SW 1271 (cell line): ENCODE measurements around the gene KCNJ16.

Experiments used
- DNase-seq, 2 experiments: peaks; one replicate each; lab custom pipeline; 2025; lab: John Stamatoyannopoulos, UW

Gene KCNJ16

DNA sequence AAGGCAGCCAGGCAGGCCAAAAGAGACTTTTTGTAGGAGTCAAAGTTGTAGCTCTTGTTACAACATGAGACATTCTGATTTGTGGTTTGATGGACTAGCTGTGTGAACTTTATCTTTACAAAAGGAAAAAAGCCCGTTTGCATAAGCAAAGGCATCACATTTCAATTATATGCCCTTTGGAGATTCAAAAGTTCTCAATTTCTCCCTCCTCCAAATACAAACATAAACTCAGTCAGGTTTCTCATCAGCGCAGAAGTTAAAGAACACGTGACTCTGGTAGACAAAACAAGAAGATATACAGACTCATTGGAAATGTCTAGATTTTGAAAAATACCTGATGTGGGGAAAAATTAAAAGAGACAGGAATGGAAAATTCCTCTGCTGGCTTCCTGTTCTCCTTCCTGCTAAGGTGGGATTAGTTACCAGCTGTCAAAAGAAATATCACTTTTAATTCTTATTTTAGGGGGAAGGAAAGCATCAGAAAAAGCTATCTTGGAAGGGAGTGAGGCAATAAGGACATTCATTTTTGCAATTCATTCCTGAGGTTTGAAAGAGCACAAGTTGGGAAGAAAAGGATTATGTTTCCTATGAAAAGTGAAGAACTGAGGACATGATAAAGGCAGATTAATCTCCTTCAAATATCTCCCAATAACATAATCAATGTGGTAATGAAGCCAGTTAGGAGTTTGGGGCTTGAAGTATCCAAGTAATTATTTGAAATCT is 4.6 kb upstream of the KCNJ16 start:
- DNase-seq = no peak

DNA sequence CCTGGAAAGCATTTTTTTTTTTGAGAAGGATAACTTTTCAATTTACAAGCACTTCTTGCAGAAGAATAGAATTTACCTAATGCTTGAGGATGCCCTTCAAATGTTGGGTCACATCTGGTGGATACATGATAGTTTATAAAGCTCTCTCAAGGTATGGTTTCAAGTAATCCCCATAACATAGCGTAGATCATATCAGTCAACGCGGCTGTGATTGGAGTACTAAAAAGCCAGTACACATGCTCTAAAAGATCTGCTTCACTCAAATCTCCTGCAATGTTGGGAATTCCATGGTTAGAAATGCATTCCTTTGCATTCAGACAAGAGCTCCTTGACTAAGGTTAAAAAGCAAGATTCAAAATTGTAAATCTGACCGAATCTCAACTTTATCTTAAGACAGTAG is 3.9 kb upstream of the KCNJ16 start:
- DNase-seq = no peak

DNA sequence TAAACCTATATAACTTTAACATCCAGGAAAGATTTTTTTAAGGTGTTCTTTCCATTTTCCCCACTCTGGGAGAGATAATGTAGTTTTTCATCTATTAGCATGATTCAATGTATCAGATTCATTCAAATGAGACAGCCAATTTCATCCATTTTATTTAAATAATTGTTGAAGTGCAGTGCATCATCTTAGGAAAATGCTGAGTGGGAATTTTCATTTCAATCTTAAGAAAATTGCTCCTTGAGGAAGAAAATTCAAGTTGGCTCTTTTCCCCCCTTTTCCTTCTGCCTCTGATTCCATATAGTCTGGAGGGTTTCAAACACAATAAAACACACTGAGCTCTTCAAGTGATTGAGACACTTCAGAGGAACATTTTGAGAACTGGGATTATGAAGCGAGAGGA is 3.4 kb upstream of the KCNJ16 start:
- DNase-seq = no peak

DNA sequence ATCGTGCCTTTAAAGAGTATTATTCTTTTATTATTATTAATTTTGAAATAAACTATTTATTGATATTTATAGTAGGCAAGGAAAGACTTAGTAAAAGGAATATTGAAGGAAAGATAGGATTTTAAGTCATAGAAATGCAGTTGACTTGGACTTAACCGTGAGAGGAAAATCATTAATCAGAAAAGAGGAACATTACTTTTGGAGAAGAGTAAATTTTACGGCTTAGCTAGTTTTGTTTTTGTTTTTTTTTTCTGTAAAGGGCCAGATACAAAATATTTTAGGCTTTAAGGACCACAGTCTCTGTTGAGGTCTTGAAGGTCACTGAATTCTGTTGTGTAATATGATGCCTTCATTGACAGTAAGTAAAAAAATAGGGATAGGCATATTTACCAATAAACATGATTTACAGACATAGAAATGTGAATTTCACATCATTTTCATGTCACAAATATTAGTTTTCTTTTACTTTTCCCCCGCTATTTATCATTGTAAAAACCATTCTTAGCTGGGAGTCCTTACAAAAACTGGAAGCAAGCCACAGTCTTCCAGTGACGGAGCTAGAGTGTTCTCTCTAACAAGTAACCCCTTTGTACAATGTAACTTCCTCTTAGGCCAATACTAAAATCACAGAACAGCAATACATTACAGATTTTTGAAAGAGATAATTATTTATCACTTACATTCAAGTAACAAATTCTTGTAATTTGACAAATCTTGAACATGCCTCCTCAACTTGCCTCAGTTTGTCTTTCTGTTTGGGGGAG is 2.3 kb upstream of the KCNJ16 start:
- DNase-seq = no peak

DNA sequence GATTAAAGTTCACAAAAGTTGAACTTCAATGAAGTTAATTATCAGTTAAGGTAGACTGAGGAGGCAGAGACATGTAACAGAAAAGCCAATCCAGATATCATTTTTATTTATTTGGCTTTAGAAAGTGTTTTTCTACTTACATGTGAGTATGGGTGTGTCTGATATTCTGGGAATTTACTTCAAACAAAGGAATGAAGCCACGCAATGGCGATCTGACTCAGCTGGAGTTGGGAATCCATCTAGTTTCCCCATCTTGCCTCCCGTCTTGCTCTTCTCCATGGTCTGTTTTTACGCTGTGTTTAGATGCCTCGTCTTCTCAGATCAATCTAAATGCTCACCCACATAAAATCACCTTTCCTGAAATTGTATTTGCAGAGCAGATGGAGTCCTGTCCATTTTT is 1.7 kb upstream of the KCNJ16 start:
- DNase-seq = no peak

DNA sequence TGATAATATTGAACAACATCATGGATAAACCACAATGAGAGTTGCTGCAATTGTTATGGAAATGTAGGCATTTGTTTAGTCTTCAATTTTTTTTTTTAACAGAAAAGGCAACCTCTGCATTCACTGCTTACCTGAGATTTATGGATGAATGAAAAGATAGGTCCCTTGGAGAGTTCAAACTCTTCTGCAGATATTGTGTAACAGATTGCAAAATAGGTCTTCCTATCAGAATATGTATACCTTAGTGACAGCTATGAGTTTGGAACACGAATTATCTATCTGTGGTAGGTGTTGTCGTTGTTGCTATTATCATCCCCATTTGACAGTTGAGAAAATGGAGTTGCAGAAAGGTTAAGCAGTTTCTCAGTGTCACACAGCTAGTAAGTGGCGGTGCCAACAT is 1.2 kb upstream of the KCNJ16 start:
- no peak for DNase-seq

DNA sequence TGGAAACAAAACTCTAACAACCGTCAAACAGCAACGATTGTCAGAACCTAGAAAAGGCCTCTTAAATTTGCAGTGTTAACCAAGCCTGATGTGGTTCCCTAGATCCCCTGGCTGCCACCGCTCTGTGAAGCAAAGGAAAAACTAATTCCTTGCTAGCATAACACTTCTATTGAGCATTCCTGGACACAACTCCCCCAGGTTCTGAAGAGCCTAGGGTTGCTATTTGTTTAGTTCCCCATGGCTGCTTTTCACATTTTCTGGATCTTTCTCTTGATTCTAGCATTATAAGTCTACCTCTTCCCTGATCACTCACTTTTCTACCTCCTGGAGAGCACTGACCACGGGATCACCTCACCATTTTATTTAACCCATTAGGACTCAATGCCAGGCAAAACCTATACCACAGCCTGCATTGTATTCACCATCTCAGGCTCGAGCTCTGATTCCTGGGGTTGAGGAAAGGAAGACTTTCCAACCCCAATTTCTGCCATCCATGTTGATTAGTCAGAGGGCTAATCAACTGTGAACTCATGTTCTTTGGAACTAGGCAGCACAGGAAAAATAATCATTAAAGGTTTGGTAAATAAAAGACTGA is 692 bp upstream of the KCNJ16 start:
- no peak for DNase-seq

DNA sequence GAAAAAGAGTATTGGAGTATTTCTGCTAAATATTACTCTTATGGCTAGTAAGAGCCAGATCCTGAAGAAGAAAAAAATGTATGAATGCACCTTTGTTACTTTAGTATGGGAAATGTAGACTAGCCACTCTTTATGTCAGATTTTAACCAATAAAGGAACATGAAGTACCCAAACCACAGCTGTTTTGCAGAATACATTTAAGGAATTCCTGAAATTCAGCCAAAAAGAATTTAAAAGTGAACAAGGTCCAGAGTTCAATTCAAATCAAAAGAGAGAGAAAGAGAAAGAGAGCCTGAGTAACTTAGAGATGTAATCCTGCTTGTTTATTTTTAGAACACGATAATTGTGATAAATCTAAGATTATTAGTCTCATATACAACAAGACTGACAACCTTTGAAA is 1.2 kb downstream of the KCNJ16 start:
- no peak for DNase-seq

DNA sequence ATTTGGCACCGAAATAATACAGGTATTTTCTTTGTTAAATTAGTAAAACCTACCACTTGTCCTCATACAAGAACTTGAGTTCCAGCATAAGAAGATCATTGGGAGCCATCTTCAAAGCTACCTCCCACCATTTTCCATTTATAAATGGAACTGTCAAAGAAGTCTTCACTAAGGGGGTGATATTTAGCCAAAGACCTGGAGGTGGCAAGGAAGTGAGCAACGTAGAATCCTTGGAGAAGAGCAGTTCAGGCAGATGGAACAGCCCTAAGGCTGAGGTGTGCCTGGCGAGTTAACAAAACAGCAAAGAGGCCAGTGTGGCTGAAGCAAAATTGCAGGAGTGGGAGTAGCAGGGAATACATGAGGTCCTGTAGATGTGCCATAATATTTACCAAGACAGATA is 1.8 kb downstream of the KCNJ16 start:
- no peak for DNase-seq

DNA sequence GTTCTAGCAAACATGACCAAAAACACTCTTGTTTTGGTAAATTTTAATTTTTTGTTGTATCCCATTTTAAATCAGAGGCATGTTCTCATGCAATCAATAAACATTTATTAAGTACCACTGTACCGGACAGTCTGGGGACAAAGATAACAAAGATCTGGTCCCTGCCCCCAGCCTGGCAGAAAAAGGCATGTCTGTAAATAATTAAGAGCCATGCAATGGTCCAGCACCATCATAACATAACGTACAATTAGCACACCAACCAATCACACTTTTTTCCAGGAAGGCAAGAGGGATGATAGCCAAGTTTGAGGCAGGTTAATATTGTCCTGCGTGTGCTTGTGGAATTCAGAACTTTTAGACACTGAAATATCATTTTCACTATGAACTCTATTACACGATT is 3.5 kb downstream of the KCNJ16 start:
- DNase-seq = no peak

DNA sequence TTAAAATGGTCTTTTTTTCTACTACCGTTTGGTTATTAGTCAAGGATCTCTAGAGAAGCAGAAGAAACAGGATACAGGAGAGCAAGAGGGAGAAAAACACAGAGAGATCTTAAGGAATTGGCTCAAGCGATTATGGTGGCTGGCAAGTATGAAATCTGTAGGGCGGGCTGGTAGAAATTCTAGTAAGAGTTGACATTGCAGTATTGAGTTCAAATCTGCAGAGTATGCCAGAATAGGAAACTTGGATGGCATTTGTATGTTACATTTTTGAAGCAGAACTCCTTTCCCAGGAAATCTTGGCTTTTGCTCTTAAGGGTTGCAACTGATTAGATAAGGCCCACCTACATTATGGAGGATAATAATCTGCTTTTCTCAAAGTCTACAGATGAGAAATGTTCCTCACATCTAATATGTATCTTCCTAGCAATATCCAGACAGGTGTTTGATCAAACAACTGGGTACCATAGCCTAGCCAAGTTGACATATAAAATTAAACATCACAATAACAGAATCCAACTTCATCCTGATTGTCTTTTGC is 4.0 kb downstream of the KCNJ16 start:
- DNase-seq = no peak

DNA sequence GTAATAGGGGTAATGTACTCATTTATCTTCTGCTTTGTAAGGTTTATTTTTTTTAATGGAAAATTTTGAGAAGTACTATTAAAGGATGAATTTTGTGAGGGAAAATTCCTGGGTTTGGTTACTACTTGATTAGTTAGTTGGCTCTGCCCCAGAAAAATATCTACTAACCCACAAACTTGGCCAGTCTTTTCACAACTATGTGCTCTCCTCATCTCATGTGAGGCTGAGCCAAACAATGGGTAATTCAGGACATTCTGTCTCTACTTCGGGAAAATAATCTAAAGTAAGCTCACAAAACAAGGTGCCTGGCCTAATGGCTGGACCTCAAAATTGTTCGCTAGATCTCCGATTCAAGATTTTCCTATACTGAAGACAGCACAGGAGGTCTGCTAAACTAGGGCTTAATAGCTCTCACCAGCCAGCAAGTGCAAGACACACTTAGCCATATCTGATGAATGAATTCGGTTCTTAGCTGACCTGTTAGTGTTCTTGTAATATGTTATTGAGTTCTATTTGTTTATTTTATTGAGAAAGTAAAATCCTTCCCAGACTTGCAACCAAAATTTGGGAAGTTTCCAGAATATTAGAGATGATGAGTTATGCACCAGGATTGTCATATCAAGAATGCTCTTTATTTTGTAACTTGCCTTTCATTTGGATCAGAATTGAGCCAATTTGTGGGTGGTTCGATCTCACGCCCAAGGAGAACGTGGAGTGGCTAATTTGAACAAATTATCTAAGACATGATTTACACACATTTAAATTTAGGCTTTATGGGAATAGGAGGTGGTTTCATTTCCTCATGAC is 5.7 kb downstream of the KCNJ16 start:
- DNase-seq = no peak

DNA sequence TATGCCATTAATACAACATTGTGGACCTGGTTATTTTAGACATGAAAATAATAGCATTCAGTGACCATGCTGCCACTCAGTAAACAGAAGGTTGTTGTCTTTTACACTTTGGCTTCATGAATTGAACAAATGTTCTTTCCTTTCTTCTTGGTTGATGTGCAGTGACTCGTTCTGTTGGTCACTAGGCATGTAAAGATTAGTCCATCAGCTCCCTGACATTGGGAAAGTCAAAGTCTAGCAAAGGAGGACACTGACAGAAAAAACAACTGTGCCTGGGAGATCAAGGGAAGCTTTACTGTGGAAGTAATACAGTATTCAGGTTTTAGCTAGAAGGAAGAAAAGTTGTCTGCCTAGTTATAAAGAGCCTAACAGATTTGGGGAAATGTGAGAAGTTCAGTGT is 6.9 kb downstream of the KCNJ16 start:
- no peak for DNase-seq

DNA sequence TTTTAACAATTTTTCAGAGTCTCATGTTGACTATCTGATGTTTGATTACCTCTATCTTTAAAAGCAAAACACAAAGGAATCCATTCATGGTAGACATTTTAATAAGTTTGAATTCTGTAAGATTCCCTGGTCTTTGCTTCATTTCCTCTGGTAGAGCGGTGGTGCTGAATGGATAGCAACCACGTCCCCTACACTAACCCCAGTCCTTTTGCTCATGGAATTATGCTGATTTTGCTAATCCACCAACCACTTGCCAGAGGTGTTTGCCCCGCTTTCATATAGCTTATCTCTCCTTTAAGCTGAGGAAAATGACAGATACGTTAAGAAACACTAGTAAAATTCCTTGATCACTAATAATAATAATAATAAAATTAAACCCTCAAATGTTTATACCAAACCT is 9.5 kb downstream of the KCNJ16 start:
- no peak for DNase-seq

DNA sequence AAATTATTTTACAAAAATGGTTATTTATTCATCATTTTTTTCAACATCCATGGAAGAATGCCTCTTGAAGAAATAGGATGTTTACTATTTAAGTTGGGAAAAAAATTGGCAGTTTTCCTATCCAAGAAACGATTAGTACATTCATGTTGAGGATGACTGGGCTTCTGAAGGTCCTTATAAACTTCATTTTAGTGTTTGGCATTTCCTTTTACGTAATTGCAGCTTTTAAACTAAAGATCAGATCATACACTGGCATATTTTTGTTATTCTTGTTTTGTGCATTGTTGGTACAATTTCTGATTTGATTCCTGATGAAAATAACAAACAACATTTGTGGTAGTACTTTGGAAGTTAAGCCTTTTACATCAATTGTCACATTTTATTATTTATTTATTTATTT is 11.5 kb downstream of the KCNJ16 start:
- no peak for DNase-seq

DNA sequence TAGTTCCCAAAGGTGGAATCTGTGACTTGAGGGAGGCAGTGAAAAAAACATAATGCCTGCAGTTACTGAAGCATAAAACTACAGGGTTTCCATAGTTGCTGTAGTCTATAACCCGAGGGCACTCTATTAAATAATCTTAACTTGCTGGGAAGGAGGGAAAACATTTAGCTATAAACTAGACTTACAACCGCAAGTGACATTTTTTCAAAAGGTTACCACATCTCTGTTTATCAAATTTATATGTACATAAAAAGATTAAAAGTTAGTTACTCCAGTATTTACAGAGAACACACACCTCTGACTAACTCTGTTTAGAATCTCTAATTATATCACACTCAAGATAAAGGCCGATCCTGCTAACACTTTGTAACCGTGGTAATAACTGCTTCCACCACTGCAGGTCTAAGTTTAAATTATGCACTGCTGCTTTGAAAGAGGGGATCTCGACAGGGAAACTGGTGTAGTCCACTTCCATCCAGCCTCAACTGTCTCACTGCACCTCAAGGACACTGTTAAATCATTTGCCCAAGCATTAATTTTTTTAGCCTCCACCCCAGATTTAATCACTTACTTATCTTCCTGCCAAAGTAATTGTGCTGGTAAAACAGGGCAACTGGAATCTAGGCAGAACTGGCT is 14.6 kb downstream of the KCNJ16 start:
- DNase-seq = no peak

DNA sequence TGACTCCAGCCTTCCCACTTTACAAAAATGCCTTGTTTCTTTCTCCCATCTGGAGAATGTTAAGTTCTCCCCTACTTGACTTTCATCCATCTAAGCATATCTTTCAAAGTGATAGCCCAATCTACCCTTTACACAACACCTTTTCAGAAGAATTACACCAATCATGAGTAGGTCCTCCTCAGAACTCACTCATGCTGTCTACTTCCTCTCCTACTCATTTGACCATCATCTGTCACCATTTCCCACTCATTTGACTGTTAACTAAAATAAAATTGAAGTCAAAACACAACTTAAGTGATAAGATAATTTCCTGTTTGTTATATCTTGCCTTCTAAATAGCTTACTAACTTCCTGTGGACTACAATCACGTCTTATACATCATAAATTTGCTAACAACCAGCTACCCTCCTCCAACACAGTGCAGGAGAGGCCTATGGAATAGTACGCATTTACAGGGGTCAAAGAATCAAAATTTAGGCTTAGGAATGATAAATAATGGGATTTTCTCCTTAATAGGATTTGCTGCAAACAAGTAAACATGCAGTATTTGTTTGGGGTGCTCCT is 16.1 kb downstream of the KCNJ16 start:
- DNase-seq = no peak

DNA sequence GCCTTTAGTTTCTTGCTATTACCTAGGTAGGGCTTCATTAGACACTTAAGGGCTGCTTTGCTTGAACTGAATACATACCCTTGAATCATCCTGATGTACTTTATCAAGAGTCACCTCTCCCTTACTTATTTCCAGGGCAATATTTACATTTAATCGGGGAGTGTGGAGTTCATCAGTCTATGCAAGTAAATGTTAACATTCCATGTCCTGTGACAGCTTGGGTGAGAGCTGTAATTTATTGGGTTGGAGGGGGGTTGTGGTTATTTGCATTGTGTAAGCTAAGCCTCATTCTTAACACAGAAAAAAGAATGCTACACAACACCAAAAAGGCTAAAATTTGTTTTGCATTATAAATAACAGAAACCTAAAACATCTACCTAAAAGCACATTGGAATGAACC is 16.7 kb downstream of the KCNJ16 start:
- DNase-seq = no peak

DNA sequence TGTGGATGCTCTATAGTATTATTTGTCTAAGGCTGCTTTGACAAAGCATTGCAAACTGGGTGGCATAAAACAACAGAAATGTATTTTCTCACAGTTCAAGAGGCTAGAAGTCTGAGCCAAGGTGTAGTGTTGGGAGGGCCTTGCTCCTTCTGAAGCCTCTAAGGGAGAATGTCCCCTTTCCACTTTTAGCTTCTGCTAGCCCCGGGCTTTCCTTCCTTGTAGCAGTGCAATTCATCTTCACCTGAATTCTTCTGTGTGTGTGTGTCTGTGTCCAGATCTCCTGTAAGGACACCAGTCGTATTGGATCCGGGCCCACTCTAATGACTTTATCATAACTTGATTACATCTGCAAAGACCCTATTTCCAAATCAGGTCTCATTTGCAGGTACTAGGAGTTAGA is 18.1 kb downstream of the KCNJ16 start:
- DNase-seq = no peak

DNA sequence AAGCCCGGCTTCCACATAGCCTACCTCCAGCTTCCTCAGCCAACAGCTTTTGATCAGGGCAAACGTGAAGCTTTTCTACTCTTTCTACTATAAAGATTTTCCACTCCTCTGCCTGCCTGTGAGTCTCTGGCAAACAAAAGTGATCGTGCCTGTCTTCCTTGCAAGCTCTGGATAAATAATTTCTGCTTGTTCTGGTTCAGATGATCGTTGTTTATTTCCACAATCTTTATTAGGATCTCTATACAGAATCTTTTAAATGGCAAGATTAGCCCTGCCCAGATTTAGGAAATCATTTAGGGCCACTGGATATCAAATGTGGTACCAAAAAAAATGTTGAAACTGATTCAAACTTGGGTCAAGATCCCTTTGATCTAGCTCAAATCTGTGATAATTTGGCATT is 20.4 kb downstream of the KCNJ16 start:
- no peak for DNase-seq

DNA sequence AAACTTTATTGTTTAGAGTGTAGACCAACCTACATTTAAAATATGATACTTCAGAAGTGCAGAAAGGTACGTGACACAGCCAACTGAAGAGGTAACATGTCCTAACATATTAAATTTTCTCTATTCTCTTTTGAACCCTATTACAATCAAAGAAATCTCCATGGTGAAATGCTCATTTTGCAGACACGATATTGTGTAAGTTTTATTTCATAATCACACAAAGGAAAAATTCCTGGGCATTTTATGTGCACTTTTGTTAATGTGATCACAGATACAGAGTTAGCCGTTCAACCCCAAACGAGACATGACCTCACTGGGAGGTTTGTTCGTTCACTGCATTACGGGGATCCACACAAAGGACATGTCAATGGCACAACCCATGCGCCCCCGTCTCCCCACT is 21.8 kb downstream of the KCNJ16 start:
- no peak for DNase-seq

DNA sequence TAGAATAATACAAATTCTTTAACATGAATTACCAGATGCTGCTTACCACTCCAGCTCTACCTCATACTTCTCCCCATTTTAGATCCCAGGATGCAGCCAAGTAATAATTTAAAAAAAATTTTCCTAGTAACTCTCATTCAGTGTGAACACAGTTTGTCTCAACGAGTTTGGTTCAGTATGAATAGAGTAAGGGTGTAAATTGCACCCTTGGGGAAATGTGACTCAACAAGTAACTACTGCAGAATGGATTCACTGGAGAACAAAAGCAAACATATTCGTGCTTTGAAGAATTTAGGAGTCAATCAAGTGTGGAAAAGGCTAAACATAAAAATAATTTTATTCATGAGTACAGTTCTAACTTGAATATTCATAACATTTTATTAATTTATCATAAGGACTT is 23.0 kb downstream of the KCNJ16 start:
- DNase-seq = no peak
